Measurements from ENCODE around the gene DNAJB9.
"Not testable (repeated sequence)": the region's sequence is repeated elsewhere in the genome, so short reads cannot be mapped to it uniquely, and the experiment has no call there.

The DNAJB9 gene

DNA sequence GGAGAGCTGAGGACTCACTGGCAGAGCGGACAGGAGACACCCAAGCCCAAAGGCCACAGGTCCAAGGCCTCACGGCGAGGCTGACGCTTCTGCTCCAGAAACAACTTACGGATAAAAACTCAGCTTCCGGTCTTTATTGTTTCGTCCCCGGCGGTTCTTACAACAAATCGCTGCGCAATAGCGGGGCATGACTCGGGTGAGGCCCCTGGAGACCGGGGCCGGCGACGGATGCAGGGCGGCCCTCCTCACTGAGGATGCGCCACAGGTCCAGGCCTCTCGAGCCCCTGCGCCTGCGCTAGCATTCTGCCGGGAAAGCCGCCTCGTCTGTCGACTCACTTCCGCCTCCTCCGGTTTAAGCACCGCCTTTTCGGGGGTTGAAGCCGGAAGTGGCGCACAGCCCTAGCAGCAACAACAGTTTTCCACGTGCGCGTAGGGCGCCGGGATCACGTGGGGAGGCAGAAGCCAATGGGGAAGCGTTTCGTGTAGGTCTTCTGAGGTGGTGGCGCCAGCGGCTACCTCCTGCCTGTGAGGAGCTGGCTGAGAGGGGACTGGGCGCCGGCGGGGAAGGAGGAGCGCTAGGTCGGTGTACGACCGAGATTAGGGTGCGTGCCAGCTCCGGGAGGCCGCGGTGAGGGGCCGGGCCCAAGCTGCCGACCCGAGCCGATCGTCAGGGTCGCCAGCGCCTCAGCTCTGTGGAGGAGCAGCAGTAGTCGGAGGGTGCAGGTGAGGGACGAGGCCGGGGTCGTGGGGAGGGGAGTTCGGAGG, at the start of gene DNAJB9, which contains the start of gene THAP5:
Gene DNAJB9, plus strand, starts transcription at position 494 of the 765 bp plus-strand sequence. CDS start 1,853 bp downstream, outside the sequence.
Gene THAP5, minus strand, starts transcription at position 326 of the 765 bp plus-strand sequence. Its CDS starts 137 bp downstream, at position 189.
- DNase-seq: peak; percentile 98 to 100 (median 99)

DNA sequence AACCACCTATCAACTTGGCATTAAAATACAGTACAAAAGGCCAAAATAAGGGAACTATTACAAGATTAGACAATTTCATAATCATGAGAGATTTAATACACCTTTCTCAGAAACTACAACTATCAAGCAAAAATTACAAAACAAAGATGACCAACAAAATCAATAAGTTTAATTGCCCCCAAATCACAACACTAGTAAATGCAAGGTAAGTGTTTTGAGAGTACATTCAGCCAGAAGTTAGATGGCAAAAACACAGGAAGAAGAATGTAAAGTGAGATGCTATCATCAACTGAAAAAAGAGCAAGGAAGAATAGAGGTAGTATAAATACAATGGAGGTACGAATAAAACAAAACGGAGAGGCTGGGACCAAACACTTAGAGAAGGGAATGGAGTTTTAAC, 46.9 kb upstream of the DNAJB9 start:
- no peak for DNase-seq

DNA sequence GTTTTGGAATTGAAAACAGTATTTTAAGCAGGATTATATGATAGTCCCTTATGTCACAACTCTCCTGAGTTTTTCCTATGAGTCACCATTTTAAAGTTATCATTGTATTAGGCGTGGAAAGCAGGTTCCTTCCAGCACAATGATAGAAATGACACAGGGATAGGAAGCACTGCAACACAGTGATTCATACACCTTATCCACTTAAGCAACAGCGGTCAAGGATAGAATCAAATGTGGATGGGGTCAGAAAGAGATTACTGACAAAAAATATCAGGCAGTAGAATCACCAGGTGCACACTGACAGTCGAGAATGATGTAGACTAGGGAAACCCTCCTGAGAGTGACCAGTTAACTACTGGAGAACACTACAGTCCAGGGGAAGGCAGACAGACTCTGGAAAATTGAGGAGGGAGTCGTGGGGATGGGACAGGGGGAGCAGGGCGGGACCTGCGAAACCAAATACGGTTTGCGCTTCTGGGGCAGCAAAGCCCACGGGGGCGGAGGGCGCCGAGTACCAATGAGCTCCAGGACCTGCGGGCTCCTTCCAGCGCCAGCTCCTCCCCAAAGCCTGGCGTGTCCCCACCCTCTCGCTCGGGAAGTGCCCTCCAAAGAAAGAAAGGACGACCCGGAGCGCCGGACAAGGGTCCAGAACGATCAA, 44.2 kb upstream of the DNAJB9 start:
- peak; percentile 85 to 91 (median 91) for DNase-seq

DNA sequence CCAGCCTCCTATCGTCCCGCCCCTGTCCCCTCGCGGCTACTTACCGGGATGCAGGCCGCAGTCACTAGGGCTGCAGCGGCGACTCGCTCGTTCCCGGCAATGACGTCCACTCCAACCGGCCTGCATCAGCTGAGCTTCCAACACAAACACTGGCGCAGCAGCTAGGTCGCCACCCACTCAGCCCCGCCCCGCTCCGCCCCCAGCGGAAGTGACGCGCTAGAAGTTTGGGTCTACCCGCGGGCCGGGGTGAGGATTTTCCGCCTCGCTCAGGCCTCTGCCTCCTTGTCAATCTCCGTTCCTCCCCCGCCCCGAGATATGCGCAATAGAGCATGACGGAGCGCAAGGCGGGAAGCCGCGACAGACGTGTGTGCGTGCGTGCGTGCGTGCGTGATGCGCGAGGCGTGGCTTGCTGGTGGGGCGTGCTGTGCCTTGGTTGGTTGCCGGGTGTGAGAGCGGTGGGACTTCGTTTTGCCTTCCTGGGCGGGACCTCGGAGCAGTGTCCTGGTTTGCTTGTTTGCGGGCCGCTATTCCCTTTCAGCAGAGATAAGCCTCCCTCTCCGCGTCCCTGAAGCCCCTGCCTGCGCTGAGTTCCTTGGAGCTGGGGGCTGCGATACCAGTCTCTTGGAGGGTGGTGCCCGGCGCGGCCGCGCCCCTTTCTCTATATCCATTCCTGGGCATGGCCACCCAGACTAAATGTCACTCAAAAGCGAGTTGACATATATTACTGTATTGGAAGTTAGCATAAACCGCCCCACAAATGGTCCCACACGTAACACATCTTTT, 43.5 kb upstream of the DNAJB9 start, which contains the start of gene PNPLA8:
Gene PNPLA8, minus strand, starts transcription at position 151 of the 783 bp plus-strand sequence. CDS start 10,644 bp downstream, outside the sequence.
- peak; percentile 99 to 100 (median 100) for DNase-seq

DNA sequence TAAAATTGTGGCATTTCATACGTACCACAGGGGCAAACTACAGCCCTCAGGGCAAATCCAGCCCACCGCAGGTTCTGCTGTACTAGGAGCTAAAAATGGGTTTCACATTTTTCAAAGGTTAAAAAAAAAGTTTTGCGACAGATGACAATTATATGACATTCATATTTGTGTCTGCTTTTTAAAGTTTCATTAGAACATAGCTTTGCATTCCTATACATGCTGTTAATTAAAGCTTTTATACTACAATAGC, 43.0 kb upstream of the DNAJB9 start:
- no peak for DNase-seq

DNA sequence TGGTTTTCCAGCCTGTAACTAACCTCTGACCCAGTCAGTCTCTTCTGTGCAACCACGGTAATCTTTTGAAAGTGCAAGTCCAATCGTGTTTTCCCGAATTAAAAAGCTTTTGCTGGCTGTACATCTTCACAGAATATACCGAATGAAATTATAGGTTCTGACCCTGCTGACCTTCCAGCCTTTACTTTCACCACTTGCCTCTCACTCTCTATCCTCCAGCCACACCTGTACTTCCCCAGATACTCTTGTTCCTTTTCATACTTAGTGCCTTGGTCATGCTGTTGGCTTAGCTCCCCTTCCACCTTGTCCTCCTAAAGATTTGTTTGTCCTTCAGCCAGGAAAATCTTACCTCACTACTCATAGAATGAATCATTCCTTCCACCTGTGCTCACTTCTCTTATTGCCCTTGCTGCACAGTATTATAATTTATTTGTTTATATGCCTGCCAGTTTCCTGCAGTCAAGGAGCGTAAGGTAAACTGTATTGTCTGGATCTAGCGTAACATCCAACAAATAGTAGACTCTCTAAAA, 41.4 kb upstream of the DNAJB9 start:
- no peak for DNase-seq

DNA sequence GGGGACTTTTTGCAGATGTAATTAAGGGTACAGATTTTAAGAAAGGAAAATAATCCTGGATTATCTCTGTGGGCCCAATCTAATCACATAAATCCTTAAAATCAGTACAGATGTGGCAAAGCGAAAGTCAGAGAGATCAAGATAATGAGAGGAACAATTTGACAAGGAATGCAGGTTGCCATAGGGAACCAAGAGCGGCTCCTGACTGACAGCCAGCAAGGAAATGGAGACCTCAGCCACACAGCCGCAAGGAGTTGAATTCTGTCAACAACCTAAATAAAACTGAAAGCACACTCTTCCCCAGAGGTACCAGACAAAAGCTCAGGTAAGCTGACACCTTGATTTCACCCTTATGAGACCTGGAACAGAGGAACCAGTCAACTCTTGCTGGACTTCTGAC, 40.3 kb upstream of the DNAJB9 start:
- DNase-seq: no peak

DNA sequence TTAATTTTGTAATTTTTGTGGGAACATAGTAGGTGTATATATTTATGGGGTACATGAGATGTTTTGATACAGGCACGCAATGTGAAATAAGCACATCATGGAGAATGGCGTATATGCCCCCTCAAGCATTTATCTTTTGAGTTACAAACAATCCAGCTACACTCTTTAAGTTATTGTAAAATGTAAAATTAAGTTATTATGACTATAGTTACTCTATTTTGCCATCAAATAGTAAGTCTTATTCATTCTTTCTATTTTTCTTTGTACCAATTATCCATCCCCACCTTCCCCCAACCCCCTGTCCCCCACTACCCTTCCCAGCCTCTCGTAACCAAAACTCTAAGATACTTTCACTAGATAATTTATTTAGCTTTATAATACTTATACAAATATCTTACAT, 36.0 kb upstream of the DNAJB9 start:
- DNase-seq: no peak

DNA sequence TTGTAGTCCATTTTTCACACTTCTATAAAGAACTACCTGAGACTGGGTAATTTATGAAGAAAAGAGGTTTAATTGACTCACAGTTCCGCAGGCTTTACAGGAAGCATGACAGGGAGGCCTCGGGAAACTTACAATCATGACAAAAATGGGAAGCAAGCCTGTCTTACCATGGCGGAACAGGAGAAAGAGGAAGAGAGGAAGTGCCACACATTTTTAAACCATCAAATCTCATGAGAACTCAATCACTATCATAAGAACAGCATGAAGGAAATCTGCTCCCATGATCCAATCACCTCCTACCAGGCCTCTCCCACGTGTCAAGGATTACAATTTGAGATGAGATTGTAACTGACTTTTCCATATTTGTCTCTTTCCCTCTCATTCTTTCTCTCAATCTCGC, 34.4 kb upstream of the DNAJB9 start:
- DNase-seq: peak; percentile 52 to 76 (median 65)

DNA sequence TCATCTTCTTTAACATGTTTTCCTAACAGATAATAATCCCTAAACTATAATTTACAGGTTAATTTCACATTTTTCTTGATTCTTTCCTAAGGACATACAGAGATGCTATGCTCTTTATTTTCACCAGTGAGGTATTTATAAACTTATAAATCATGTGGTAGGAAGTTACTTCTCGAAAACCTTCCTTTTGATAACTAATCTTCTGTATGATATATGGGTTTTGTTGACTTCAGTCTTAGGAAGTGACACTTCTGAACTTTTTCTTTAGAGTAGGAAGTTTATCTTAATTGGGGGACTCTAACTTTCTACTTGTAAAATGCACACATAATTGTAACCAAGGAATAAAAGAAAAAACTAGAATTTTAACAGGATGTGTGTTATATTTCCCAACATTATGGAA, 33.9 kb upstream of the DNAJB9 start:
- no peak for DNase-seq

DNA sequence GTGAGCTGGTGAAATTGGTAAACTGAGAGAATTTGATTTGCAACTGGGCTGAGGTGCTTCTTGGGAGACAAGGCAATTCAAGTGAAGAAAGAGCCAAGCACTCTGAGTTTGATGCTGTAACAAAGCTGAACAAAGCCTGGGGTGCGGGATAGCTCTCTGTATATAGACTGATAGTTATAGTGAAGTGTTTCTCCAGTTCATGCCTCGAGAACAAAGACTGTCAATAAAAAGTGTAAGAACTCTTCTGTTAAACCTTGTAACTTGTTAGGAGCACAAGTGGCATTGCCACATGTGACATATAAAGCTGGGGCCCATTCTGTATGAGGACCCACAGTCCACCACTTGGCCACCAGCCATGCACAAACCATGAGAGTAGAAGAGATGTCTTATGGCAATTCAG, 32.4 kb upstream of the DNAJB9 start:
- DNase-seq: no peak

DNA sequence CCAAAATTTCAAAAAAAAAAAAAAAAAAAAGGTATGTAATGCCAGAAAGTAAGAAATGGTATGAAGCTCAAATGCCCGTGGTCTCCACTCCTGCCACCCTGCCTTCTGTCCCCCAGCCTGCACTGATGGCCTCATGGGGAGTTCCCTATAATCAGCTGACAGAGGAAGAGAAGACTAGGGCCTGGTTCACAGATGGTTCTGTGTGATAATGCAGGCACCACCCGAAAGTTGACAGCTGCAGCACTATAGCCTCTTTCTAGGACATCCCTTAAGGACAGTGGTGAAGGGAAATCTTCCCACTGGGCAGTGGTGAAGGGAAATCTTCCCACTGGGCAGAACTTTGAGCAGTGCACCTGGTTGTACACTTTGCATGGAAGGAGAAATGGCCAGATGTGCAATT, 31.4 kb upstream of the DNAJB9 start:
- not testable (repeated sequence) for DNase-seq

DNA sequence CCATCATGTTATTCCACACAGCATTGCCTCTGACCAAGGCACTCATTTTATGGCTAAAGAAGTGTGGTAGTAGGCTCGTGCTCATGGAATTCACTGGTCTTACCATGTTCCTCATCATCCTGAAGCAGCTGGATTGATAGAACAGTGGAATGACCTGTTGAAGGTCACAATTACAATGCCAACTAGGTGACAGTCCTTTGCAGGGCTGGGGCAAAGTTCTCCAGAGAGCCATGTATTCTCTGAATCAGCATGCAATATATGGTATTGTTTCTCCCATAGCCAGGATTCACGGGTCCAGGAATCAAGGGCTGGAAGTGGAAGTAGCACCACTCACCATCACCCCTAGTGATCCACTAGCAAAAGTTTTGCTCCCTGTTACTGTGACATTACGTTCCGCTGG, 31.0 kb upstream of the DNAJB9 start:
- not testable (repeated sequence) for DNase-seq

DNA sequence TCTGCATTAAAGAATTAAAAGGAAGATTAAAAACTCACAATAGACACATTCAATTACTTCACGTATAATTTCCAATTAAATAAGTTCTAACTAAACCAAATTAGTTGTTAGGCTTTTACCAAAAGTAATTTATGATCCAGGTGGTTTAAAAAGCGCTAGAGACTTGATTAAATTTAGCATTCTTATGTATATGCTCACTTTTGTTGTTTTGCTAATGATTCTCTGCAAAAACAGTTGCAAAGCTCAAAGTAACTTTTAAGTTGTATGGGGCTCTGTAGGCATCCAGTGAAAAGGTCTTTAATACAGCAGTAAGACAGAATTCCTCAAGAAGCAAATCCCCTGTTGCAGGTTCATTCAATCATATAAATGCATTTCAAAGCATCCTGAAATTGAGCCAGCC, 28.2 kb upstream of the DNAJB9 start:
- DNase-seq: no peak

DNA sequence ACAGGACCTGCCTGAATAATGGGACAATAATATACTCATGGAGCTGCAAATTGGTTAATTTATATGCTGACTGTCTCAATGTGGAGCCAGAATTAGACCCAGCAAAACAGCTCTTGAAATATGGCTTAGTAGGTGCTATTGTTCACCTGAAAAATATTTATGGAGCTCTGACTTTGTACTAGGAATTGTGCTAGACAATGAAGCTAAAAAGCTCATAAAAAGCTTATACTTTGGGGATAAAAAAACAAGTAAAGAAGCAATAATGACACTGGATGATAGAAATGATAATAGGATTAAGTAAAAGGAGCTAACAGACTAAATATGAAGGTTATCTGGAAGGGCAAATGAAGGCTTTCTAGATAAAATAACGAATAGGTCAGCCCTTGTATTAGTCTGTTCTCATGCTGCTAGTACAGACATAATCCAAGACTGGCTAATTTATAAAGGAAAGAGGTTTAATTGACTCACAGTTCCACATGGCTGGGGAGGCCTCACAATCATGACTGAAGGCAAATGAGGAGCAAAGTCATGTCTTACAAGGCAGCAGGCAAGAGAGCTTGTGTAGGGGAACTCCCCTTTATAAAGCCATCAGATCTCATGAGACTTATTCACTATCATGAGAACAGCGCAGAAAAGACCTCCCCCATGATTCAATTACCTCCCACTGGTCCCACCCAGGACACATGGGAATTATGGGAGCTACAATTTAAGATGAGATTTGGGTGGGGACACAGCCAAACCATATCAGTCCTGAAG, 21.4 kb upstream of the DNAJB9 start:
- not testable (repeated sequence) for DNase-seq

DNA sequence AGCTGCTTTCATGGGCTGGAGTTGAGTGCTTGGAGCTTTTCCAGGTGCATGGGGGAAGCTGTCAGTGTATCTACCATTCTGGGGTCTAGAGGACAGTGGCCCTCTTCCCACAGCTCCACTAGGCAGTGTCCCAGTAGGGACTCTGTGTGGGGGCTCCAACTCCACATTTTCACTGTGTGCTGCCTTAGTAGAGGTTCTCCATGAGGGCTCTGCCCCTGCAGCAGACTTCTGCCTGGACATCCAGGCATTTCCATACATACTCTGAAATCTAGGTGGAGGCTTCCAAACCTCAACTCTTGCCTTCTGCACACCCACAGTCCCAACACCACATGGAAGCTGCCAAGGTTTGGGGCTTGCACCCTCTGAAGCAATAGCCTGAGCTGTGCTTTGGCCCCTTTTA, 13.0 kb upstream of the DNAJB9 start:
- DNase-seq: not testable (repeated sequence)

DNA sequence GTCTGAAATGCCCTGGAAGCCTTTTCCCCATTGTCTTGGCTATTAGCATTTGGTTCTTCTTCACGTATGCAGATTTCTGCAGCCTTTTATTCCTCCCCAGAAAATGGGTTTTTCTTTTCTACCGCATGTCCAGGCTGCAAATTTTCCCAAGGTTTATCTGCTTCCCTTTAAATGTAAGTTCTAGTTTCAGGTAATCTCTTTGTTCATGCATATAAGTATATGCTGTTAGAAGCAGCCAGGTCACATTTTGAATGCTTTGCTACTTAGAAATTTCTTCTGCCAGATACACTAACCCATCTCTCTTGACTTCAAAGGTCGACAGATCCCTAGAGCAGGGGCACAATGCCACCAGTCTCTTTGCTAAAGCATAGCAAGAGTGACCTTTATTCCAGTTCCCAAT, 12.5 kb upstream of the DNAJB9 start:
- no peak for DNase-seq

DNA sequence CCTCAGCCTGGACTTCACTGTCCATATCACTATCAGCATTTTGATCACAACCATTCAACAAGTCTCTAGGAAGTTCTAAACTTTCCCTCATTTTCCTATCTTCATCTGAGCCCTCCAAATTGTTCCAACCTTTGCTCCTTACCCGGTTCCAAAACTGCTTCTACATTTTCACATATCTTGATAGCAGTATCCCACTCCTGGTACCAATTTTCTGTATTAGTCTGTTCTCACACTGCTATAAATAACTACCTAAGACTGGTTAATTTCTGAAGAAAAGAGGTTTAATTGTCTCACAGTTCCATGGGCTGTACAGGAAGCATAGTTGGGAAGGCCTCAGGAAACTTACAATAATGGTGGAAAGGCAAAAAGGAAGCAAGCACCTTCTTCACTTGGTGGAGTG, 12.1 kb upstream of the DNAJB9 start:
- no peak for DNase-seq

DNA sequence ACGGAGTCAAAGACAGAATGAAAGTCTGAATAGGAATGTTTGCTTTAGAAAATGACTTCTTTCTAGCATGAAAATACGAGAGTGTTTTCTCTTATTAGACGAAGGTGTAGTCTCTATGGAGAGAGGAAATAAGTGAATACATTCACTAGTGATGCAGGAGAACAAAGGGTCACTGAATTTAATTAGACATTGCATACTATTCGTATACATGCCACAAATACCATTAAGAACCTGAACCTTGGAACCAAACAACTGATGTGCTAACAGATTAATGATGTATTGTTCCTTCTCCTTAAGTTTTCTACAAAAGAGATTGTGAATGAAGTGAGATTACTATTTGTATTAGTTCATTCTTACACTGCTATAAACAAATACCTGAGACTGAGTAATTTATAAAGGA, 10.4 kb upstream of the DNAJB9 start:
- DNase-seq: no peak

DNA sequence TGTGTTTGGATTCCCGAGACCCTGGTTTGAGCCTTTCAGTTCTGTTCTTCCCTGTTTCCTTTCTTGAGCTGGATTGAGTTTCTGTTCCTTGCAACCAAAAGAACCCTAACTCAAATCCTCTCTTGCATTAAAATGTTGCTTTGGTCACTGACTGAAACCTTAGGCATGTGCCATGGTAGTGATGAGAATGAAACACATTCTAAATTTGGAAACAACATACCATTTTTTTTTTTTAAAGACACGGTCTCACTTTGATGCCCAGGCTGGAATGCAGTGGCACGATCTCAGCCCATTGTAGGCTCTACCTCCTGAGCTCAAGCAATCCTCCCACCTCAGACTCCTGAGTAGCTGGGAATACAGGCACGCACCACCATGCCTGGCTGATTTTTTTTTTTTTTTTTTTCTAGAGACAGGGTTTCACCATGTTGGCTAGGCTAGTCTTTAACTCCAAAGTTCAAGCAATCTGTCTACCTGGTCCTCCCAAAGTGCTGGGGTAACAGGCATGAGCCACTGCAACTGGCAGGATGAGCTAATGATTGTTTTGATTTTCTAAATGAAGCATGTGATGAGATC, 8.5 kb upstream of the DNAJB9 start:
- DNase-seq: no peak

DNA sequence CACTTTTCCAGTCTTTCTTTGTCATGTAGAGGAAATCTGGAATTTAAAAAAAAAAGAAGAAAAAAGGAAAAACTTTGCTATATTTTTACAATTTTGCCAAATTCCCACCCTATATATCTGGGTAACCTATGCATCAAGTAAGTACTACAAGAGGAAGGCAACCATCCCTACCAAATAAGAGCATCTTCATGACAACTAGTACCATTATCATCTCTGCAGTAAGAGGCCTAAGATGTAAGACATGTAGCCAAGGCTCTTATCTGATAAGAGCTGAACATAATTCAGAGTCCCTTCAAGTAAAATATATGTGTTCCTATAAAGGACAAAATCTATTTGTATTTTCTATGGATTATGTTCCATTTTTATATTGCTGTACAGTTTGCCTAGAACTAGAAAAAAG, 3.7 kb upstream of the DNAJB9 start:
- no peak for DNase-seq

DNA sequence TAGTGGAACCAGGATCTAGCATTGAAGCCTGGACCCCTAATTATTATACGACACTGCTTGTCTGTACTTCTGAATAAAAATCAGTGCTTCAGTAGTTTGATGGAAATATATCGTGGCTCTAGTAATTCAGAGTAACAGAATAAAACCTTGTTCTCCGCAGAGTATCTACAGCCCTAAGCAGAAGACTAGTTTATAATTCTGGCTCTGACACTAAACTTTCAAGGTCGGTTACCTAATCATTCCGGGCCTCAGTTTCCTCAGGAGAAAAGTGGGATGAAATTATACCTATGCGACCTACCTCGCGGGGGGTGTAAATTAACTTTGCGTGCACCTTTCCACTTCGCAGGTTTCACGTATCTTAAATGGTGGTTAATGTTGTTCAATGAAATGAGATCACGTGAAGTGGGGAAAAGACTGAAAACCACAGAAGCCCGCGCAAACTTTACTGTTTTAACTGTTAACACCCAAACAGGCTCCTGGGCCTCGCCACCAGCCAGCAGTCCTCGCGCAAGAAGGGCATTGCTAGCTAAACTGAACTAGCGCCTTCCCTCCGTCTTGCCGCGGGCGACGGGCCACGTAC, 783 bp upstream of the DNAJB9 start:
- DNase-seq: no peak

All from suppressor macrophage treated with lipopolysaccharide for 1 hour (primary cell).